GM21619 (cell line): ENCODE results near the gene STAC2.
"Not testable (repeated sequence)": the region's sequence is repeated elsewhere in the genome, so short reads cannot be mapped to it uniquely, and the experiment has no call there.

Source experiments
- ATAC-seq: cut with Tn5 transposase; IDR thresholded peaks from one replicate; pipeline ENCODE4 v1.9.1; 2021; ENCODE audit not compliant: unreplicated experiment

The STAC2 gene

DNA sequence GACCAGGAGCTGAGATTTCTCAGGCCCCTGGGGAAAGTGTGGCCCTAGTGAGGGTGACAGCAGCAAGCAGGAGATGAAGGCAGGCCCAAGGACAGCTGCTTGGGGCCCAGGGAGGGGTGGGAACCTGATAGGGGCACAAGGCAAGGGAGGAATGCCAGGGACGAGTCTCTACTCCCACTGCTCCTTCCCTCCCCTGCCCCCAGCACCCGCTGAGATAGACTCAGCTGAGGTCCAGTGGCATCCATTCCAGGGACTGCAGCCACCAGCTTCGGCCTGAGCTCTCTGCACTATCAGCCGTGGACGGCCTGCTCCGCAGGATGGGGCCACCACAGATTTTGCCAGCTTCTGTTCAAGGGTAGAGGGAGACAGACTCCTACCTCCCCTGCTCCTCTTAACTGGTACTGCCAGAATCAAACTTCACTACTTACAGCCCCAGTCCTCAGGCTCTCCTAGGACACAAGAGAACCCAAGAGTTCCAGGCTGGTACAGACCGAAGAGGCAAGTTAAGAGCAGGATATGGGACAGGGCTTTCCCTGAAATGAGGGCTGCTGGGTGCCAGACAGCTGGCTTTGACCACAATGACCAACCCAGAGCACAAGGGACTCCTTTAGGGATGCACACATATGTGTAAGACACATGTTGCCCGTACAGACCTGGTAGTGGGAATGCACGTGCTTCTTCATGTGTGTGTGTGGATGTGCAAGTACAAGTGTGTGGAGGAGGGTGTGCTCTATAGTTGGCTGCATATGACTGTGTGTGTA is 33.8 kb downstream of the STAC2 start:
- ATAC-seq = no peak

- ATAC-seq = no peak
Measured at GRCh38 chr17:39187152-39187830, 38.5 kb downstream of the STAC2 start.

DNA sequence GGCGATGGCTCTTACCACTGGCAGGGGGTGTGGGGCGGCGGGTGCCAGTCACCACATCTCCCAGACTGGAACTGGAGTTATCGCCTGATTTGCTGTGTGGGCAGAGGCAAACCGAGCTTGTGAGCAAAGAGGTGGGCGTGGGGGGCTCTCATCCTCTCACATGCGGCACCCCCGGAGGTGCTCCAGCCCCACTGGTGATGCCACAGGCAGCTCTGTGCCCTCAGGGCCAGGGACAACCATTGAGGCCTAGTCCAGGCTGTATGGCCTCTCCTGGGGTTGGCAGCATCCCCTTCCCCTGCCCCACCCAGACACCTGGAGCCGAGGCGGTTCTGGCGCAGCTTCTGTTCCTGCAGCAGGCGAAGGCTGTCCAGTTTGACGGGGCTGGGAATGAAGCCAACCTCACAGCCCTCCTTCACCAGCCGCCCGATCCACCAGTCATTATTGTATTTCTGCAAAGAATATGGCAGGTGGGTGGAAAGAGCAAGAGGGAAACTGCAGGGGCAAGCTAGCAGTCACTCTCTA is 39.2 kb downstream of the STAC2 start:
- ATAC-seq = no peak

- no peak for ATAC-seq
Measured at GRCh38 chr17:39183720-39184119, 42.0 kb downstream of the STAC2 start.

DNA sequence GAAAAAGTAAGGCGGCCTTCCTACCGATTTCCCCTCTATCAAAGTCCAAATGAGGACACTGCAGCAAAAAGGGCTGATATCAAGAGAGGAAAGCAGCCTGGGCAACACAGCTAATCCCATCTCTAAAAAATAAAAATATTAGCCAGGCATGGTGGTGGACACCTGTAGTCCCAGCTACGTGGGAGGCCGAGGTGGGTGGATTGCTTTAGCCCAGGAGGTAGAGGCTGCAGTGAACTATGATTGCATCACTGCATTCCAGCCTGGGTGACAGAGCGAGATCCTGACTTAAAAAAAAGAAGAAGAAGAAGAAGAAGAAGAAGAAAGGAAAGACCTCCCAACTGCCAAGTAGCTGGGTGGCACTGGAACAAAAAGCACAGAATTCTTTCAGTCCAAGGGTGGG is 42.7 kb downstream of the STAC2 start:
- ATAC-seq = no peak

DNA sequence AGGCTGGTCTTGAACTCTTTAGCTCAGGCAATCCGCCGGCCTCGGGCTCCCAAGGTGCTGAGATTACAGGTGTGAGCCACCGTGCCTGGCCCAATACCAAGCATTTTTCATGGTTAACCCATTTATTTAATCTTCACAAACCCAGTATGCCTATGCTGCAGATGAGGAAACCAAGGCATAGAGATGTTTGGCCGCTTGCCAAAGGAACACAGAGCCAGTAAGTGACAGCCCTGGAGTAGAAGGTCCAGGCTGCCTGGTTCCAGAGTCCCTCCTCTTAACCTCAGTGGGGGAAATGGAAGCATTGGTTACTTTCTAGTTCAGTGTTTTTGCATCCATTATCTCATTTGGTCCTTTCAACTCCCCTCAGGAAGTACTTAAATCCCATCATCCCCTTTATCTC is 44.4 kb downstream of the STAC2 start:
- ATAC-seq = no peak

GRCh38 chr17:39178536-39178935 is 47.2 kb downstream of the STAC2 start:
- no peak for ATAC-seq

DNA sequence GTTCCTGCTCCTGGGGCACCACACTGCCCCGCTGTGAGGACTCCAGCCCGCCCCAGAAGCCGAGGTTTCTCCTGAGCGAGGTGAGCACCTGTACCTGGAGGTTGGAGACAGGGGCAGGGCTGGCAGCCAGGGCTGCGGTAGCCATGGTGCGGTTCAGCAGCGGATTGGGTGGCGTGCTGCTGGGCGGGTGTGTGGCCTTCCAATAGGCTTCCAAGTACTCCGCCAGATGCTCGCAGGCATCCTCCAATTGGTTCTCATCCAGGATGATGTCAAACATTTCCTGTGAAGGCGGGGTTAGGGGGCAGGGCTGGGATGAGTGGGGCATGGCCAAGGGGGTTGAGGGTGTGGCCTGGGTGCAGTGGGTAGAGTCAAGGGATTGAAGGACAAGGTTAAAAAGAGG is 48.5 kb downstream of the STAC2 start:
- ATAC-seq = no peak

GRCh38 chr17:39175695-39176093 is 50.1 kb downstream of the STAC2 start:
- ATAC-seq = no peak

DNA sequence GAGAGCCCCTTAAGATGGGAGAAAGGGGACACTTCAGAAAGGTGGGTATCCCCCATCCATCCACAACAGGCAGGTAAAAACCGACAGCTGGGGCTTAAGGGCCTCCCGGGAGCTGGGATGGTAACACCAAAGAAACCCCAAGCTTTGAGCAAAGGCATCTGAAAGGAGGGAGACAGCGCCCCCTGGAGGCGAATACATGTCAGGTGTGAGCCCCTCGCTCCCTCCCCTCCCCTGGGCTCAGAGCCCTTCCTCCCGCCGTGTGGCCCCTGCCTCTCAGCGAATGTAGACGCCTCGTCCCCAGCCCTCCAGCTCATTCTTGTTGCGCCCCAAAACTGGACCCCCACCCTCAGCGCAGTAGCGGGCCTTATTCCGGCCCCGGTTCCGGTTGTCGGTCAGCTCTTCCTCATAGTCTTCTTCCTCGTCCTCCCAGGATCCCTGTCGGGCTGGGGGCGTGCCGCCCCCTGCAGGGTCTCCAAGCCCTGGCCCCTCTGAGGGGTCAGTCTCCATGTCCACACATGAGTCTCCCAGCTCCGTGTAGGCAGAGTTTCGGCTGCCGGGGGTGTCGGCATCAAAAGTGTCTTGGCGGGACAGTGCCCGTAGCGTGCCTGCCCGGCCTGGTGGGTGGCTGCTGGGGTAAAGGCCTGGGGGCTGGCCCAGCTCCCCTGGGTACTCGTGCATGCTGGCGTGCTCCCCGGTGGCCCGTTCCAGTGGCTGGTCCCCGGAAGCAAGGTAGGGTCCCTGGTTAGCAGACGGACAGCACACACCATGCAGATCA is 50.6 kb downstream of the STAC2 start:
- no peak for ATAC-seq

- ATAC-seq = no peak
Measured at GRCh38 chr17:39173526-39174274, 52.0 kb downstream of the STAC2 start.

- ATAC-seq = no peak
Measured at GRCh38 chr17:39173080-39173479, 52.7 kb downstream of the STAC2 start.

DNA sequence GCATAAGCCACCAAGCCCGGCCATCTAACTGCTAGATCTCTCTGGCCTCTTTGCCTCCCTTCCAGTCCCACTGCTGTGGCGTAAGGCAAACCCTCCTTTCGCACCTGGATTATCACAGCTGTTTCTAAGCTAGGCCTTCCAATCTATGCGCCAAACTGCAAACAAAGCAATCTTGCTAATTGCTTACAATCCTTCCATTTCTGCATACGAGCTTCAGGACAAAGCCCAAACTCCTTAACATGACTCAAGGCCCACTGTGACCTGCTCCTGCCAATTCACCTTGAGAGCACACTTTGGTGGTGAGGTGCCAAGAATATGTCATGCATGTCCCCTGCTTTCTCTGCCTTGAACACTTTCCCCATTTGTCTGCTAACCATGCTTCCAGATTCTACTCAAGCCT is 53.8 kb downstream of the STAC2 start:
- no peak for ATAC-seq

GRCh38 chr17:39170558-39170957 is 55.2 kb downstream of the STAC2 start:
- no peak for ATAC-seq

DNA sequence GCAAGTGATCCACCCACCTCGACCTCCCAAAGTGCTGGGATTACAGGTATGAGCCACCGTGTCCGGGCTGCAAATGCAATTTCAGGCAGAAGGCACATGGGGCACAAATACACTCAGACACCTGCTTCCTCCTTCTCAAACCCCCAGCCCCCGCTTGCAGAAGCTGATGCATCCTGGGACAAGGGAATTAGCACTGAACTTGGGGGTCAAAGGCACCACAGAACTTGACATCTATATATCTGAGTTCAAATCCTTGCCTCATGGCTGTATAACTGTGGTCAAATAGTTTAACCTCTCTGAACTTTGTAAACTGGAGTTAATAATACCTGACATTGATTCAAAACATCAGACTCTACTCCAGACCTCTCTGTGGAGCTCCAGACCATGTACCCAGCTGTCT is 55.6 kb downstream of the STAC2 start:
- ATAC-seq = no peak

DNA sequence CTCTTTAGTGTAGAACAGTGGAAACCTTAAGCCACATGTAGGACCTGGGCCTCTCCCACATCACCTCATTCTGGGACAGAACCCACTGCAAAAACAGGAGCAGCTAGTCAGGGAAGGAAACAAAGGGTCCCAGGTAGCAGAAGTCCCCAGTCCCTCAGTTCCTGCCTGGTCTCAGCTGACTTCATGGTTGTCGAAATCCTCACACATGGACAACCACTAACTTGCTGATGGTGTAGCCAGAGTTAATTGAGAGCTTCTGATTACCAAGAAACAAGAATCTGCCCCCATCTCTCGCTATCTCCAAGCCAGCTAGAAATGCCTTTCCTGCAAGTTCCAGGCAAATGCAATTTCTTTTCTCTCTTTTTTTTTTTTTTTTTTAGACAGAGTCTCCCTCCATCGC is 56.2 kb downstream of the STAC2 start:
- no peak for ATAC-seq

GRCh38 chr17:39169101-39169500 is 56.6 kb downstream of the STAC2 start:
- ATAC-seq = no peak

DNA sequence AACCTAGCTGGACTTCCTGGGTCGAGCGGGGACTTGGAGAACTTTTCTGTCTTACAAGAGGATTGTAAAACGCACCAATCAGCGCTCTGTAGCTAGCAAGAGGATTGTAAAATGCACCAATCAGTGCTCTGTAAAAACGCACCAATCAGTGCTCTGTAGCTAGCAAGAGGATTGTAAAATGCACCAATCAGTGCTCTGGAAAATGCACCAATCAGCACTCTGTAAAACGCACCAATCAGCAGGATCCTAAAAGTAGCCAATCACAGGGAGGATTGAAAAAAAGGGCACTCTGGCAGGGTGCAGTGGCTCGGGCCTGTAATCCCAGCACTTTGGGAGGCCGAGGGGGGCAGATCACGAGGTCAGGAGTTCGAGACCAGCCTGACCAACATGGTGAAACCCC is 57.2 kb downstream of the STAC2 start:
- not testable (repeated sequence) for ATAC-seq

- no peak for ATAC-seq
Measured at GRCh38 chr17:39167476-39167875, 58.3 kb downstream of the STAC2 start.

DNA sequence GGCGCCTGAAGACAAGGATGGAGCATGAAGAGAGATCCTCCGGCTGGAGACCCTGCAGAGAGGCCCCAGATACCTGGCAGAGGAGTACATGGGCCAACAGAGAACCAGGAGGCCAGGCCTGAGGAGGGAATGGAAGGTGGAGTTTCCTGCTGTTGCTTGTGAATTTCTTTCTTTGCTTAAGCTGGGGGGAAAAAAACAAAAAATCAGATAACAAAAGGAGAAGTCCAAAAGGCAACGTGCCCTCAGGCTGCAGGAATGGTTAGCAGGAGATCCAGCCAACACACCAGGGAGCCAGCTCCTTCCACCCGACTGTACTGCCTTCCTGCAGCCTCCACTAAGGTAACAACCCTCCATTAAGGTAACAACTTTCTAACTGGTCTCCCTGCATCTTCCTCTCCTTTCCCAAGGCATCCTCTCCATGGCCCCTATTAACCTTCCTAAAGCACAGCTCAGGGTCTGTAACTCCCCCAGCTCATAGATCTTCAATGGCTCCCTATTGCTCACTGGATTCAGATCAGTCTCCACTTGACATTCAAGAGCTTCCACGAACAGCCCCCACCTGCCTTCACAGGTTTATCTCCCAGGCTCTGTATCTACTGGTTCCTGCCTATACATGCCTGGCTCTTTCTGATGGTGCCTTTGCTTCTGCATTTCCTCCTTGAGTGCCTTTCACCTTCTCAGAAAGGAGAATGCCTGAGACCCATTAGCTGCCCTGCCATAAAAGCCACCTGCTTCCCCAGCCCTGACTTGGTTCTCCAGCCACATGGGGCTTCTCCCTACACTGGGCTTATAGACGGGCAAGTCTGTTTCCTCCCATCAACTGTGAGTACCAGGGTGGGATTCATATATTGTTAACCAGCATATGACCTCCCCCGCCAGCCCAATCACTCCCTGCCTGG is 59.1 kb downstream of the STAC2 start:
- ATAC-seq = no peak
